Lung (tissue), 12 donors: ENCODE data around the gene TUFT1. TPM values are rescaled to one million over a fixed set of nuclear protein-coding genes. Genes with fewer than 3 reads are reported as not detected.

Source experiments
- ATAC-seq: fragments of 200-7000 bp; cut with Tn5 transposase; one replicate; pipeline ENCODE4 v1.9.1; 2020; ENCODE audit warnings: moderate number of reproducible peaks; ENCODE audit not compliant: insufficient read depth, low FRiP score
- DNase-seq, 3 donors: peaks; one replicate each; pipeline ENCODE4 v3.0.0-alpha.2; 2013 to 2017
- H3K27ac ChIP-seq, 2 donors: one replicate each; pipeline ENCODE4 v1.5.1; 2013; ENCODE audit warnings: mild to moderate bottlenecking in 2 of 2, moderate library complexity in 2 of 2, control low read depth in 1 of 2, inconsistent platforms in 1 of 2, low read depth in 1 of 2, low read length in 1 of 2
- H3K27me3 ChIP-seq, 3 donors: one replicate each; pipeline ENCODE4 v1.5.1; 2013; ENCODE audit warnings: low read length in 2 of 3; ENCODE audit not compliant: control insufficient read depth in 3 of 3, insufficient read depth in 3 of 3
- H3K36me3 ChIP-seq, 4 donors: one replicate each; pipeline ENCODE4 v1.5.1; 2013; ENCODE audit warnings: low read length in 4 of 4, mild to moderate bottlenecking in 1 of 4, moderate library complexity in 1 of 4; ENCODE audit not compliant: control insufficient read depth in 4 of 4, insufficient read depth in 4 of 4
- H3K4me1 ChIP-seq, 5 donors: one replicate each; pipeline ENCODE4 v1.5.1; 2013; ENCODE audit warnings: low read length in 5 of 5, mild to moderate bottlenecking in 2 of 5, moderate library complexity in 1 of 5; ENCODE audit not compliant: control insufficient read depth in 5 of 5, insufficient read depth in 5 of 5
- H3K4me3 ChIP-seq: one replicate; pipeline ENCODE4 v1.5.1; 2013; ENCODE audit warnings: mild to moderate bottlenecking, control low read depth, moderate library complexity
- H3K9ac ChIP-seq, 2 donors: one replicate each; pipeline ENCODE4 v1.5.1; 2013; ENCODE audit warnings: low read length in 2 of 2, control low read depth in 1 of 2; ENCODE audit not compliant: insufficient read depth in 1 of 2
- H3K9me3 ChIP-seq, 4 donors: one replicate each; pipeline ENCODE4 v1.5.1; 2013; ENCODE audit warnings: low read length in 3 of 4, mild to moderate bottlenecking in 1 of 4, moderate library complexity in 1 of 4; ENCODE audit not compliant: control insufficient read depth in 4 of 4, insufficient read depth in 3 of 4
- WGBS, 2 donors: extraction: QIAGEN DNeasy Blood & Tissue Kit; methylation state at CpG; one replicate each; pipeline ENCODE4 v1.1.7; 2013; 5-methylcytosine and 5-hydroxymethylcytosine counted together
- polyA plus RNA-seq, 2 donors: library from polyadenylated mRNA; stranded (reverse); fragments of 200-250 nt; gene quantifications; one replicate each; pipeline ENCODE4 v1.2.1, GENCODE V29; 2013
- total RNA-seq, 2 donors: library from RNA; depleted of rRNA in 1 of 2; stranded (reverse); fragments of >200 nt in 1 of 2; gene quantifications; one replicate each; pipeline ENCODE4 v1.2.1, GENCODE V29; 2014 to 2021
- TF ChIP-seq, protein P1 (sequence below): IDR thresholded peaks from 2 replicates; pipeline ENCODE4 v1.5.1; 2012; ENCODE audit warnings: mild to moderate bottlenecking; ENCODE audit errors: control extremely low read depth, extremely low read depth
- donor health status: control.
- donor health status: control.
- donor health status: Bipolar disorder and iron deficiency.
- donor health status: healthy.
- donor health status: DM: yes; HTN: yes; CAD: no.

Gene TUFT1
- total and polyA plus RNA-seq, 4 donors, result 5.6 to 13.9 (median 7.7) TPM

DNA sequence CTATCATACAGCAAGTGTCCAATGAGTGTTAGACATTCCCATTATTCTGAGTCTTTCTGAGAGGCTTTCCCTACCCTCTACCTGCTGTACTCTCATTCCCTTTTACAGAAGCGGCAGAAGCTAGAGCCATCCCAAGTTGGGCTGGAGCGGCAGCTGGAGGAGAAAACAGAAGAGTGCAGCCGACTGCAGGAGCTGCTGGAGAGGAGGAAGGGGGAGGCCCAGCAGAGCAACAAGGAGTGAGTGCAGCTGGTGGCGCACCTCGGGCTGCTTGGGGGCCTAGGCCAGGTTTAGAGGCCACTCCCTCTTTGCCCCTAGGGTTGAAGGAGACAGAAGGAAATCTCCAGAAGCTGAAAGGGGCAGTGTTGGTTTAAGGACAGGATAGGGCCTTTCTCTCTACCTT lies 16.8 kb upstream of the TUFT1 start:
- no peaks in the 10 kb centered on the region for H3K9me3 ChIP-seq
- no peaks in the 10 kb centered on the region for H3K27me3 ChIP-seq
- H3K4me3 ChIP-seq, result no peak overlapping the region
- H3K9ac ChIP-seq, result no peak overlapping the region
- DNase-seq (no peak), ATAC-seq (no peak)
- TF ChIP-seq, protein P1, sequence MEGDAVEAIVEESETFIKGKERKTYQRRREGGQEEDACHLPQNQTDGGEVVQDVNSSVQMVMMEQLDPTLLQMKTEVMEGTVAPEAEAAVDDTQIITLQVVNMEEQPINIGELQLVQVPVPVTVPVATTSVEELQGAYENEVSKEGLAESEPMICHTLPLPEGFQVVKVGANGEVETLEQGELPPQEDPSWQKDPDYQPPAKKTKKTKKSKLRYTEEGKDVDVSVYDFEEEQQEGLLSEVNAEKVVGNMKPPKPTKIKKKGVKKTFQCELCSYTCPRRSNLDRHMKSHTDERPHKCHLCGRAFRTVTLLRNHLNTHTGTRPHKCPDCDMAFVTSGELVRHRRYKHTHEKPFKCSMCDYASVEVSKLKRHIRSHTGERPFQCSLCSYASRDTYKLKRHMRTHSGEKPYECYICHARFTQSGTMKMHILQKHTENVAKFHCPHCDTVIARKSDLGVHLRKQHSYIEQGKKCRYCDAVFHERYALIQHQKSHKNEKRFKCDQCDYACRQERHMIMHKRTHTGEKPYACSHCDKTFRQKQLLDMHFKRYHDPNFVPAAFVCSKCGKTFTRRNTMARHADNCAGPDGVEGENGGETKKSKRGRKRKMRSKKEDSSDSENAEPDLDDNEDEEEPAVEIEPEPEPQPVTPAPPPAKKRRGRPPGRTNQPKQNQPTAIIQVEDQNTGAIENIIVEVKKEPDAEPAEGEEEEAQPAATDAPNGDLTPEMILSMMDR, result no peak
- H3K4me1 ChIP-seq, result no peaks in the 10 kb centered on the region
- WGBS, 2 donors, result 76 to 84% methylated on average over 5 of the region's 5 CpGs
- peaks cover 0 to 6% (median 0%) of the 10 kb centered on the region in 4 donors for H3K36me3 ChIP-seq
- no peak overlapping the region for H3K27ac ChIP-seq

DNA sequence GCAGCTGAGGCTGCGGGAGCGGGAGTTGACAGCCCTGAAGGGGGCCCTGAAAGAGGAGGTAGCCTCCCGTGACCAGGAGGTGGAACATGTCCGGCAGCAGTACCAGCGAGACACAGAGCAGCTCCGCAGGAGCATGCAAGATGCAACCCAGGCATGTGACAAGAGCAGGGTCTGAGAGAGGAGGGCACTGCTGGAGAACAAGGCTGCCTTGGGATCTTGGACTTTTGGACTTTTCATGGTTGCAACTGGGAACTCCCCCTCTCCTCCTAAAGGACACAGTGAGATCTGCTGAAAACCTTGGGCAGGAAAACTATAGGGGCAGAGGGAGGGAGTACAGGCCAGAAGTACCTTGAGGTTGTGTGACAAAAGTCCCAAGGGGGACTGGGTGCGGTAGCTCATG lies 15.4 kb upstream of the TUFT1 start:
- H3K4me1 ChIP-seq, result no peaks in the 10 kb centered on the region
- TF ChIP-seq, protein P1, result no peak
- WGBS, 2 donors, result 93 to 95% methylated on average over 7 of the region's 7 CpGs
- ATAC-seq (no peak), DNase-seq (no peak)
- no peak overlapping the region for H3K9ac ChIP-seq
- H3K27ac ChIP-seq, result no peak overlapping the region
- no peaks in the 10 kb centered on the region for H3K9me3 ChIP-seq
- H3K36me3 ChIP-seq, result peaks cover 0 to 6% (median 0%) of the 10 kb centered on the region in 4 donors
- H3K4me3 ChIP-seq, result no peak overlapping the region
- no peaks in the 10 kb centered on the region for H3K27me3 ChIP-seq

DNA sequence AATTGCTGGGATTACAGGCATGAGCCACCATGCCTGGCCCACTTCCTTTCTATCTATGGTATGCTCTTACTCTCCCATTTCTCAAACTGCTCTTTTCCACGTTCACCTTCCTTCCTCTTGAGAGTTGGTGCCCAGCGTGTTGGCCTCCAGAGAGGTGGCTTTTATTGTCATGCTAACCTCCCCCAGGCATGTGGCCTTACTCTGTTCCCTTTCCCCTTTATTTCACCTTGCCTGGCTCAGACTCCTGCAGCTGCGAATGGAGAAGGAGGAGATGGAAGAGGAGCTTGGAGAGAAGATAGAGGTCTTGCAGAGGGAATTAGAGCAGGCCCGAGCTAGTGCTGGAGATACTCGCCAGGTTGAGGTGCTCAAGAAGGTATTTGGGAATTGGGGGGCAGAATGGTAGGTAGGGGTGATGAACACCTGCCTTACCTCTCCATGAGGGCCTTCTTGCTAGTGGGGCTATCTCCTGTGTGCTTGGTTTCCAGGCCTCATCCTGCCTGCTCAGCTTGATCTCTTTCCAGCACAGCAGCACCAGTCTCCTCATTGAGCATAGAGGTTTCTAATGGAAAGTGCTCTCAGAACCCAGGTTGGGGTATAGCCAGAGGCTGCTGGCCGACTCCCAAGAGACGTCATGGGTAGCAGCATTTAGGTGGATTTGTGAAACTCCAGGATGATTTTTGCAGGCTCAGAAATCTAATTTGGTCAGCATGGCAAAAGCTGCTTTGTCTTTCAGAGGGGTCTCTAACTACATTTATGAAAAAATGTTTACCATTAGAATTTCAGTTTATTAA lies 13.2 kb upstream of the TUFT1 start:
- H3K4me1 ChIP-seq, result no peaks in the 10 kb centered on the region
- no peak overlapping the region for H3K4me3 ChIP-seq
- peaks cover 0 to 9% (median 0%) of the 10 kb centered on the region in 4 donors for H3K36me3 ChIP-seq
- H3K27me3 ChIP-seq, result peaks cover 0 to 2% (median 0%) of the 10 kb centered on the region in 3 donors
- TF ChIP-seq, protein P1, result no peak
- H3K27ac ChIP-seq, result no peak overlapping the region
- no peak for DNase-seq
- no peaks in the 10 kb centered on the region for H3K9me3 ChIP-seq
- no peak for ATAC-seq
- no peak overlapping the region for H3K9ac ChIP-seq
- 83 to 84% methylated on average over 7 of the region's 7 CpGs for WGBS, 2 donors
